Endothelial cell of umbilical vein (primary cell): ENCODE measurements around the gene UBL3.

Experiments used
- CTCF ChIP-seq, 2 donors: IDR thresholded peaks; 1 replicate in 1 of 2; 2 replicates in 1 of 2; pipeline ENCODE4 v1.5.1; 2011; ENCODE audit warnings: low read length in 2 of 2, mild to moderate bottlenecking in 2 of 2, moderate library complexity in 2 of 2, control low read depth in 1 of 2, inconsistent platforms in 1 of 2, low read depth in 1 of 2; ENCODE audit not compliant: insufficient read depth in 1 of 2; ENCODE audit errors: extremely low read depth in 1 of 2
- EZH2 ChIP-seq: IDR thresholded peaks from 2 replicates; pipeline ENCODE4 v1.6.1; 2012; ENCODE audit warnings: borderline replicate concordance, low read depth, mild to moderate bottlenecking, moderate library complexity, low read length, inconsistent platforms; ENCODE audit not compliant: severe bottlenecking
- FOS ChIP-seq: IDR thresholded peaks from 2 replicates; pipeline ENCODE4 v1.6.1; 2011; ENCODE audit warnings: mild to moderate bottlenecking, low read length, moderate library complexity, borderline replicate concordance; ENCODE audit not compliant: insufficient read depth
- MYC ChIP-seq: IDR thresholded peaks from one replicate; pipeline ENCODE4 v1.6.1; 2011; ENCODE audit warnings: mild to moderate bottlenecking, low read depth, low read length
- POLR2A ChIP-seq: IDR thresholded peaks from 2 replicates; pipeline ENCODE4 v1.6.1; 2012; ENCODE audit warnings: low read depth, mild to moderate bottlenecking, control low read depth, low read length
- POLR2AphosphoS5 ChIP-seq: IDR thresholded peaks from 2 replicates; pipeline ENCODE4 v1.6.1; 2012; ENCODE audit warnings: low read depth, mild to moderate bottlenecking, control low read depth, low read length, moderate library complexity; ENCODE audit not compliant: insufficient read depth
- TF ChIP-seq, protein P1 (sequence below): IDR thresholded peaks from 2 replicates; pipeline ENCODE4 v1.6.1; 2011; ENCODE audit not compliant: insufficient read depth, insufficient read length

GRCh38 chr13:29748097-29748496 lies 102.3 kb downstream of the UBL3 start:
- TF ChIP-seq CTCF (IDR thresholded peaks at IDR 0.05; ENCODE audit: extremely low read depth in 1 of 2, insufficient read depth in 1 of 2, low read depth in 1 of 2, low read length in 2 of 2) = no peak
- TF ChIP-seq POLR2AphosphoS5 = no peak
- TF ChIP-seq EZH2 = no peak
- TF ChIP-seq POLR2A = no peak
- TF ChIP-seq MYC = no peak
- TF ChIP-seq, protein P1, sequence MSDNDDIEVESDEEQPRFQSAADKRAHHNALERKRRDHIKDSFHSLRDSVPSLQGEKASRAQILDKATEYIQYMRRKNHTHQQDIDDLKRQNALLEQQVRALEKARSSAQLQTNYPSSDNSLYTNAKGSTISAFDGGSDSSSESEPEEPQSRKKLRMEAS = no peak
- no peak for TF ChIP-seq FOS
